ENCODE data around the gene TLR3. TPM values are rescaled to one million over a fixed set of nuclear protein-coding genes. Genes with fewer than 3 reads are reported as not detected.

TLR3 gene
- total RNA-seq, 4 donors from 2014 or later, result 2.5 to 7.0 (median 4.0) TPM

- Histone ChIP-seq H3K4me1 (peaks cover 0 to 14% (median 5%) of the 10 kb centered on the region in 4 donors), H3K36me3 (no peaks in the 10 kb centered on the region), H3K27me3 (no peaks in the 10 kb centered on the region), H3K9me3 (no peaks in the 10 kb centered on the region), H3K4me3 (no peak overlapping the region), H3K27ac (replicated peaks in 1 of 4) (no peak overlapping the region)
- DNase-seq (ENCODE audit: extremely low spot score), result no peak
- no peak for TF ChIP-seq CTCF (IDR thresholded peaks at IDR 0.05)
- intact Hi-C loops (cut with DNase I), result loop anchor here (10.0 kb wide), 1 partner anchor 477 kb away; no protein-coding TSS in a partner anchor
- WGBS, result 92% methylated on average over 2 of the region's 2 CpGs
Observed at GRCh38 chr4:186131935-186132334, 63.0 kb downstream of the TLR3 start.

GRCh38 chr4:186132577-186133242, 63.8 kb downstream of the TLR3 start:
- Histone ChIP-seq H3K4me3 (no peak overlapping the region), H3K27ac (replicated peaks in 1 of 4) (no peak overlapping the region), H3K27me3 (no peaks in the 10 kb centered on the region), H3K4me1 (peaks cover 0 to 18% (median 5%) of the 10 kb centered on the region in 4 donors), H3K36me3 (no peaks in the 10 kb centered on the region), H3K9me3 (no peaks in the 10 kb centered on the region)
- TF ChIP-seq POLR2AphosphoS5 (IDR thresholded peaks at IDR 0.05), result no peak
- no peak for TF ChIP-seq EP300 (IDR thresholded peaks at IDR 0.05)
- no peak for TF ChIP-seq POLR2A (IDR thresholded peaks at IDR 0.05; ENCODE audit: low read depth)
- TF ChIP-seq CTCF (IDR thresholded peaks at IDR 0.05), result no peak
- DNase-seq (ENCODE audit: extremely low spot score), result peak; percentile 66
- 36% methylated on average over 4 of the region's 4 CpGs for WGBS
- intact Hi-C loops (cut with DNase I), result loop anchor here (10.0 kb wide), 1 partner anchor 478 kb away; no protein-coding TSS in a partner anchor

GRCh38 chr4:186134257-186134656, 65.3 kb downstream of the TLR3 start:
- Histone ChIP-seq H3K4me1 (peaks cover 0 to 18% (median 5%) of the 10 kb centered on the region in 4 donors), H3K36me3 (no peaks in the 10 kb centered on the region), H3K9me3 (no peaks in the 10 kb centered on the region), H3K27me3 (no peaks in the 10 kb centered on the region), H3K27ac (replicated peaks in 1 of 4) (no peak overlapping the region), H3K4me3 (no peak overlapping the region)
- WGBS, result 71% methylated on average over 3 of the region's 3 CpGs
- TF ChIP-seq EP300 (IDR thresholded peaks at IDR 0.05) (no peak), POLR2A (IDR thresholded peaks at IDR 0.05; ENCODE audit: low read depth) (no peak), POLR2AphosphoS5 (IDR thresholded peaks at IDR 0.05) (no peak), CTCF (IDR thresholded peaks at IDR 0.05) (no peak)
- DNase-seq (ENCODE audit: extremely low spot score), result peak; percentile 47
- intact Hi-C loops (cut with DNase I), result loop anchor here (10.0 kb wide), 1 partner anchor 479 kb away; no protein-coding TSS in a partner anchor

GRCh38 chr4:186134861-186135260, 65.9 kb downstream of the TLR3 start:
- DNase-seq (ENCODE audit: extremely low spot score), result peak; percentile 37
- TF ChIP-seq EP300 (IDR thresholded peaks at IDR 0.05) (no peak), POLR2A (IDR thresholded peaks at IDR 0.05; ENCODE audit: low read depth) (no peak), POLR2AphosphoS5 (IDR thresholded peaks at IDR 0.05) (no peak), CTCF (IDR thresholded peaks at IDR 0.05) (no peak)
- Histone ChIP-seq H3K4me1 (peaks cover 0 to 18% (median 5%) of the 10 kb centered on the region in 4 donors), H3K27ac (replicated peaks in 1 of 4) (no peak overlapping the region), H3K4me3 (no peak overlapping the region), H3K27me3 (no peaks in the 10 kb centered on the region), H3K36me3 (no peaks in the 10 kb centered on the region), H3K9me3 (no peaks in the 10 kb centered on the region)
- 89% methylated on average over 8 of the region's 11 CpGs for WGBS
- intact Hi-C loops (cut with DNase I), result loop anchor here (10.0 kb wide), 1 partner anchor 480 kb away; no protein-coding TSS in a partner anchor

Data from esophagus muscularis mucosa (tissue), 4 donors.